Right cardiac atrium (tissue), 5 donors: Measurements from ENCODE around the gene MPRIP. TPM values are rescaled to one million over a fixed set of nuclear protein-coding genes. Genes with fewer than 3 reads are reported as not detected.
"Not testable (repeated sequence)": the region's sequence is repeated elsewhere in the genome, so short reads cannot be mapped to it uniquely, and the experiment has no call there.

Experiments used
- ATAC-seq, 2 donors: fragments of 200-7000 bp; cut with Tn5 transposase; one replicate each; pipeline versions ENCODE4 v1.8.0 to v1.9.1; 2020; ENCODE audit warnings: moderate library complexity in 2 of 2, mild to moderate bottlenecking in 1 of 2
- DNase-seq, 3 donors: peaks; one replicate each; pipeline ENCODE4 v3.0.0-alpha.2; 2020
- H3K27ac ChIP-seq: one replicate; pipeline ENCODE4 v1.5.1; 2013; ENCODE audit warnings: mild to moderate bottlenecking, low read length, control low read depth, moderate library complexity
- H3K27me3 ChIP-seq: one replicate; pipeline ENCODE4 v1.6.1; 2013; ENCODE audit not compliant: control insufficient read depth, insufficient read depth
- H3K4me1 ChIP-seq: one replicate; pipeline ENCODE4 v1.6.1; 2013; ENCODE audit warnings: low read length; ENCODE audit not compliant: control insufficient read depth, insufficient read depth
- H3K4me3 ChIP-seq: one replicate; pipeline ENCODE4 v1.5.1; 2013; ENCODE audit warnings: low read length, control low read depth
- H3K9me3 ChIP-seq: one replicate; pipeline ENCODE4 v1.6.1; 2013; ENCODE audit warnings: low read length; ENCODE audit not compliant: control insufficient read depth
- WGBS: extraction: QIAGEN DNeasy Blood & Tissue Kit; methylation state at CpG from one replicate; pipeline ENCODE4 v1.1.7; 2013; 5-methylcytosine and 5-hydroxymethylcytosine counted together
- intact Hi-C, 4 donors: fragments of 100-400 bp; cut with DNase I; formaldehyde crosslinking; loops; one replicate each; pipeline versions ENCODE4 v1.11.0 to v1.14.0; 2022 to 2023
- polyA plus RNA-seq: library from polyadenylated mRNA; stranded (reverse); fragments of 200-250 nt; gene quantifications from one replicate; pipeline ENCODE4 v1.2.3, GENCODE V29; 2013
- total RNA-seq, 4 donors: library from RNA; stranded (reverse); fragmentation: NEBNext Ultra II Directional; extraction: Animal tissue kit (Norgen Biotek cat#: 25700); gene quantifications; one replicate each; pipeline ENCODE4 v1.2.1, GENCODE V29; 2021
- donor health status: healthy with polysubstance abuse.
- donor health status: DM: no; HTN: yes; CAD: no.
- donor health status: DM: no; HTN: no; CAD: no.
- donor health status: DM: no; HTN: yes; CAD: no; lungs with severe emphysema.
- donor health status: DM: yes; HTN: yes; CAD: no.

Gene MPRIP
- total and polyA plus RNA-seq, 5 donors: 228 to 331 (median 312) TPM

DNA sequence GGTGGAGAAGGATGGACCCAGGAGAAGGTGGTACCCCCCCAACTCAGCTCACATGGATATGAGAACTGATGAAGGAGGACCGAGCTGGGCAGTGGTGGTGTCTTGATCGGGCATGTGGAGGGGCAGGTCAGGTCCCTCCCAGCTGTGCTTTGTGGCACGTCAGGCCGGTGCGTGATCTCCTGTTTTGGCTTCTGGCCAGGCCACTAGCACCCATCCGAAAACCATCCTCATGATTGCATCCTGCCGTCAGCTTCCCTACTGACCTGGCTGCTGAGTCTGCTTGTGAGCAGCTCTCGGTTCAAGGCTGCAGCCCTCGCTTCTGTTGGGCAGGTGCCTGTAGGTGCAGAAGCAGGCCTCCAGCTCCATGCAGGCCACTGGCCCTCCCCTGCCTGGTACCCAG, 110.8 kb downstream of the MPRIP start:
- Histone ChIP-seq H3K27ac (no peak overlapping the region), H3K4me1 (peaks cover 17% of the 10 kb centered on the region), H3K4me3 (no peak overlapping the region), H3K9me3 (no peaks in the 10 kb centered on the region), H3K27me3 (no peaks in the 10 kb centered on the region)
- WGBS: 80% methylated on average over 9 of the region's 9 CpGs
- DNase-seq (peak in 1 of 3 donors; percentile 42), ATAC-seq (no peak)
- intact Hi-C loops: no loop called here

DNA sequence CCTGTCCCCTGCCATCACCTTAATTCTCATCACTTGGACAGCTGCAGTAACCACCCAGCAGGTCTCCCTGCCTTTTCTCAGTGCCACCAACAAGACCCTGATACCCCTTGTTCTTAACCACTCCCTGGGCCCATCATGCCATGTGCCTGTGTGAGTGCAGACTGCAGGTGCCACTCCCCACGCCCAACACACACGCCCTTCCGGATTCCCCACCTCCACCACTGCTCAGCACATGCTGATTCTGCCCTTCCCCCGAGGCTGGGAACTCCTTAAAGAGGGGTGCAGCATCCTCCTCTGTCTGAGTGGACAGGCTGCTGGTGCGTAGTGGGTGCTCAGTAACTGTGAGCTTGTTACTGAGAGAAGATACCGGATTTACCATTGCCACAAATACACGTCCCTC, 111.5 kb downstream of the MPRIP start:
- intact Hi-C loops: no loop called here
- H3K27ac ChIP-seq: no peak overlapping the region
- peaks cover 17% of the 10 kb centered on the region for H3K4me1 ChIP-seq
- DNase-seq (peak in 1 of 3 donors; percentile 43), ATAC-seq (no peak)
- no peak overlapping the region for H3K4me3 ChIP-seq
- H3K9me3 ChIP-seq: no peaks in the 10 kb centered on the region
- no peaks in the 10 kb centered on the region for H3K27me3 ChIP-seq
- WGBS: 81% methylated on average over 7 of the region's 7 CpGs

DNA sequence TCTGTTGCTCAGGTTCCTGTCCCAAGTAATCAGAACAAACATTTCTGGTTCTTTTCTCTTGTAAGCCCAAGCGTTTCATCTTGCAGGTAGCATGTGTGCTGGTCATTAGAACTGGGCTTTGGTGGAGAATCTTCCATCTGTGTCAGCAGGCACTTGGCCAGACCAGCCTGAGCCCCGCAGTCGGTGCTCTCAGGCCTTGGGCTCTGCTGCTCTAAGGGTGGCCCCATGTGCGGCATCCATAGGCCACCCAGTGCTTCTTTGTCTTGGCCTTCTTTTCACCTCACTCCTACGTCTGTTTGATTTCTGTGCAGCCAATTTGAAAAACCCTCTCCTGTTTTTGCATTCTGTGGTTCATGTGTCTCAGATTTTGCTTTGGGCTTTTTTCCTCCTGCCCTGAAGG, 112.3 kb downstream of the MPRIP start:
- 88% methylated on average over 5 of the region's 5 CpGs for WGBS
- peaks cover 17% of the 10 kb centered on the region for H3K4me1 ChIP-seq
- no peak overlapping the region for H3K27ac ChIP-seq
- no peaks in the 10 kb centered on the region for H3K27me3 ChIP-seq
- no peaks in the 10 kb centered on the region for H3K9me3 ChIP-seq
- DNase-seq: peak in 1 of 3 donors; percentile 14
- no peak for ATAC-seq
- intact Hi-C loops: no loop called here
- H3K4me3 ChIP-seq: no peak overlapping the region

DNA sequence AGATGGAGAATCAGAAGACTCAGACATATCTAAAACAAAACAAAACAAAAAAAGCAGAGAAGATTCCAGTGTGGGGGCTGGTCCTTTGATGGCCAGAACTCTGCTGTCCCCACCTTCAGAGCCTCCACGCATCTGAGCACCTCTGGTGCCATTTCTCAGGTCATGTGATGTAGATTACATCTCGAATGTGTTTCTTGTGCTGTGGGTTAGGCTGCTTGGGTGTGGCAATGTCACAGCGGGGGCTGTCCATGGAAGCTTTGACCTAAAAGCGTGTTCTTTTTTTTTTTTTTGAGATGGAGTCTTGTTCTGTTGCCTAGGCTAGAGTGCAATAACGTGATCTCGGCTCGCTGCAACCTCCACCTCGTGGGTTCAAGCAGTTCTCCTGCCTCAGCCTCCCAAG, 112.7 kb downstream of the MPRIP start:
- DNase-seq: peak in 1 of 3 donors; percentile 13
- 88% methylated on average over 8 of the region's 8 CpGs for WGBS
- intact Hi-C loops: no loop called here
- no peaks in the 10 kb centered on the region for H3K27me3 ChIP-seq
- H3K27ac ChIP-seq: no peak overlapping the region
- ATAC-seq: no peak
- H3K4me3 ChIP-seq: no peak overlapping the region
- H3K9me3 ChIP-seq: no peaks in the 10 kb centered on the region
- peaks cover 17% of the 10 kb centered on the region for H3K4me1 ChIP-seq

DNA sequence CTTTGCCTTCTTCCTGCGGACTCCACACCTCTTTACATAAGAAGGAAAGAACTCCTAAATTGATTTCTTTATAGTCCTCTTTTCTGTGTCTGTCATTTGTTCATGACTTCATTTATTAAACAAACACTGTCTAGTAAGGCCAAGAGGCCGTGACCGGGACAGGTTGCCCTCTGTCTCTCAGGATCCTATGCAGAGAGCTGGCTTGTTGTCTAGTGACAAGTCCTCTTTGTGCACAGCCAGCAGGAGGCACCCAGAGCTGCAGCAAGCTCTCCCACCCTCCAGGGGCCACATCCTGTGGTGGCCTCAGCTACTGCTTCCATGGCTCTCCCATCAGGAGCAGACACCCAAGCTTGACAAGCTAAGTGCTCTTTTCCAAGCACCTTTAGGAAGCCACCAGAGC, 113.3 kb downstream of the MPRIP start:
- intact Hi-C loops: no loop called here
- WGBS: 95% methylated on average over 3 of the region's 3 CpGs
- H3K4me3 ChIP-seq: no peak overlapping the region
- H3K9me3 ChIP-seq: no peaks in the 10 kb centered on the region
- H3K27me3 ChIP-seq: no peaks in the 10 kb centered on the region
- no peak overlapping the region for H3K27ac ChIP-seq
- peaks cover 17% of the 10 kb centered on the region for H3K4me1 ChIP-seq
- no peak for DNase-seq
- ATAC-seq: no peak

DNA sequence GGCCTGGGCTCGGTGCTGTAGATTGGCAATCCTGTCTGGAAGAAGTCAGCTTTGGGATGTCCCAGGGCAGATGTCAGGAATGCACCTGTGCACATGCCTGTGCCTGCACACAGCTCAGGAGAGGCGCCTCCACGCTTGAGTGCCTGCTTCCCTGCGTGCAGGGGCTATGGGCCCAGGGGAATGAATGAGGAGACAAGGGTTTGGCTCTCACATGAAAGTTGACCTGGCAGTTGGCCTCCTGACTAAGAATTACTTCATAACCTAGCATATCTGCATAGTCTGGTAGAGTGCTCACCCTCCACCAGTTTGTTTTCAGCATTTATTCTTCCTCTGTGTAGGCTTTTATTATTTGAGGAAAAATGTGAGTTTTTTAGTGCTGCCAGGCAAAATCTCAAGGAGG, 113.8 kb downstream of the MPRIP start:
- no peak overlapping the region for H3K4me3 ChIP-seq
- peaks cover 16% of the 10 kb centered on the region for H3K4me1 ChIP-seq
- WGBS: 65% methylated on average over 4 of the region's 4 CpGs
- ATAC-seq (no peak), DNase-seq (peak in 1 of 3 donors; percentile 13)
- no peak overlapping the region for H3K27ac ChIP-seq
- H3K9me3 ChIP-seq: no peaks in the 10 kb centered on the region
- intact Hi-C loops: no loop called here
- H3K27me3 ChIP-seq: no peaks in the 10 kb centered on the region

DNA sequence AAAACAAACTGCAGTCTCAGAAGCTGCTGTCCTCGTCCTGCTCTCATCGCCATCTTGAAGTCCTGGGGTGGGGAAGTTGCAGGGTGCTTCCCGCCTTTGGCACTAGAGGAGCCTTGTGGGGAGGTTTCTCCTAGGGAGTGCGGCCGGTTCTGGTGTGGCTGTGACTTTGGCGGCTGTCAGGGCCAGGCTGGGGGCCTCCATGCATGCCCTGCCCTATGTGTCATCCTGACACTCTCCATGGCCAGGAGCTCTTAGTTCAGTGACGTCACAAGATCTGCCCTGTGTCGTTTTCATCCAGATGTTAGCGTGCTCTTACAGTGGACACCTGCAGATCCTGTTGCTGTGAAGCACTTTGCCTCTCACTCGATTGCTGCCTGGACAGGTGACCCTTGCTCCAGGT, 114.3 kb downstream of the MPRIP start:
- no peak overlapping the region for H3K27ac ChIP-seq
- H3K4me1 ChIP-seq: peaks cover 12% of the 10 kb centered on the region
- ATAC-seq: no peak
- H3K4me3 ChIP-seq: no peak overlapping the region
- peak in 1 of 3 donors; percentile 40 for DNase-seq
- WGBS: 71% methylated on average over 10 of the region's 10 CpGs
- no peaks in the 10 kb centered on the region for H3K9me3 ChIP-seq
- intact Hi-C loops: no loop called here
- H3K27me3 ChIP-seq: no peaks in the 10 kb centered on the region

DNA sequence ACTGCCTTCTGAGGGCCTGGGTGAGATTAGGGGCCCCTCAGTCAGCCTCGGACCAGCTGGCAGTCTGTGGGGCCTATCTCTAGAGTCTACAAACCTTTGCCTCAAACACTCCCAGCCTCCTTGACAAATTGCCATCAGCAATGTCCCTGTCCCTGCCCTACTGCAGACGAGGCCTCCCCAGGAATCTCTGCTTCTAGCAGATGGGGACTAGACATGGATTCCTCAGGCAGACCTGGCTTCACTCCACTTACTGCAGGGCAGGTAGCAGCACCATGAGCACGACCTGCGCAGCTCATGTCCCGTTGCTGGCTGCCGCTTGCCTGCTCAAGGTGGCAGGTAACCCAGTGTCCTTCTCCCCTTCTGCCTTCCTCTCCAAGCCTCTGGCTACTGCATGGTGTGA, 114.8 kb downstream of the MPRIP start:
- Histone ChIP-seq H3K27ac (no peak overlapping the region), H3K9me3 (no peaks in the 10 kb centered on the region), H3K4me3 (no peak overlapping the region), H3K27me3 (no peaks in the 10 kb centered on the region), H3K4me1 (peaks cover 9% of the 10 kb centered on the region)
- 86% methylated on average over 6 of the region's 6 CpGs for WGBS
- ATAC-seq: no peak
- DNase-seq: peak in 1 of 3 donors; percentile 16
- intact Hi-C loops: no loop called here

DNA sequence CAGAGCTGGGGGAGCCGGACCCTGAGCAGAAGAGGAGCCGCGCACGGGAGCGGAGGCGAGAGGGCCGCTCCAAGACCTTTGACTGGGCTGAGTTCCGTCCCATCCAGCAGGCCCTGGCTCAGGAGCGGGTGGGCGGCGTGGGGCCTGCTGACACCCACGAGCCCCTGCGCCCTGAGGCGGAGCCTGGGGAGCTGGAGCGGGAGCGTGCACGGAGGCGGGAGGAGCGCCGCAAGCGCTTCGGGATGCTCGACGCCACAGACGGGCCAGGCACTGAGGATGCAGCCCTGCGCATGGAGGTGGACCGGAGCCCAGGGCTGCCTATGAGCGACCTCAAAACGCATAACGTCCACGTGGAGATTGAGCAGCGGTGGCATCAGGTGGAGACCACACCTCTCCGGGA, 116.2 kb downstream of the MPRIP start:
- H3K27ac ChIP-seq, intact Hi-C loops, ATAC-seq, H3K9me3 ChIP-seq, H3K27me3 ChIP-seq, H3K4me3 ChIP-seq, H3K4me1 ChIP-seq: not testable (repeated sequence)
- 96% methylated on average over 33 of the region's 33 CpGs for WGBS
- DNase-seq: peak in 1 of 3 donors; percentile 36

DNA sequence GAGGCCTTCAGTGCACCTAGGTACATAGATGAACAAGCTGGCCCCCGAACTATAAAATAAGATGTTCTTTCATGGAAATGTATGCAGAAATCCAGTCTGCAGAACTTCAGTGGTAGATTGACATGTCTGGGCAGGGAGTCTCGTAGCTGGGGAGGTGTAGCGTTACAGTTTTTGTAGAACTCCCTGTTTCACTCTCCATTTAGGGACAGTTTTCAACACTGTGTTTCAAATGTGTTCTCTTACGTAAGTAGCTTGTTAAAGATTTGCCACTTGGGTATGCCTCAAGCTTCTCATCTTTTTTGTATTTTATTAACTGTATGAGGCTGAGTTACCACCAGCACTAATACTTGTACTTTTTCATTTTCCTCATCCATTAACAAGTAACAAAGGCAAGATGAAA, 117.3 kb downstream of the MPRIP start:
- ATAC-seq: no peak
- no peaks in the 10 kb centered on the region for H3K4me1 ChIP-seq
- intact Hi-C loops: no loop called here
- no peaks in the 10 kb centered on the region for H3K9me3 ChIP-seq
- WGBS: 94% methylated on average over 4 of the region's 4 CpGs
- no peak overlapping the region for H3K27ac ChIP-seq
- no peak overlapping the region for H3K4me3 ChIP-seq
- peak in 1 of 3 donors; percentile 1 for DNase-seq
- no peaks in the 10 kb centered on the region for H3K27me3 ChIP-seq

DNA sequence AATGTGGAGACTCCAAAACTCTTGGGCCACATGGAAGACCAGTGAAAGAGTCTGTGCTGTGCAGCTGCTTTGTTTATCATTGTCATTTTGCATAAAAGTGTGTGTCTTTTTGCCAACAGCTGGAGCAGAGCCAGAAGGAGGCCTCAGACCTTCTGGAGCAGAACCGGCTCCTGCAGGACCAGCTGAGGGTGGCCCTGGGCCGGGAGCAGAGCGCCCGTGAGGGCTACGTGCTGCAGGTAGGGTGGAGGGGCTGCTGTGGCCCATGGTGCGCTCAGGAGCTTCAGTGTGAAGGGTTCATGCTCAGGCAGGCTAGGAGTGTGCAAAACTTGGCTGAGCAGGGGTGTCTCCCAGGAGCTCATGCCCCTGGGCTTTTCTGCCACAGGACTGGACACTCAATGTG, 118.9 kb downstream of the MPRIP start:
- Histone ChIP-seq H3K9me3 (no peaks in the 10 kb centered on the region), H3K27me3 (no peaks in the 10 kb centered on the region), H3K27ac (no peak overlapping the region), H3K4me3 (no peak overlapping the region), H3K4me1 (no peaks in the 10 kb centered on the region)
- WGBS: 89% methylated on average over 6 of the region's 6 CpGs
- ATAC-seq: no peak
- intact Hi-C loops: no loop called here
- peak in 1 of 3 donors; percentile 44 for DNase-seq

DNA sequence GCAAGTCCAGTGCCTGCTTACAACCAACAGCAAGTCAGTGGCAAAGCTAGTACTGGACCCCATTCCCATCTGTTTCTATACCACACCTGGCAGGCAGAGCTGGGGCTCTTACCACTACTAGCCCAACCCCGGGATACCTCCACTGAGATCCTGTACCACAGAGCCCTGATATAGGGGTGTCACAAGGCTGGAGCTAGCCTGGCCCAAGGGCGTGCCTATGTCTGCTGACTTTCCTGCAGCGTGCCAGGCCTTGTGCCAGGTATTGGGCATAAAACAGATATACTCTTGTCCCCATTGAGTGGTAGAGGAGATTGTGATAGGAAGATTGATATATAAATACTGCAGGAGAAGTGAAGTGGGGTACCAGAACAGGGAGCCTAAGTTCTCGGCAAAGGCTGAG, 119.5 kb downstream of the MPRIP start:
- intact Hi-C loops: no loop called here
- Histone ChIP-seq H3K4me1 (no peaks in the 10 kb centered on the region), H3K9me3 (no peaks in the 10 kb centered on the region), H3K27ac (no peak overlapping the region), H3K27me3 (no peaks in the 10 kb centered on the region), H3K4me3 (no peak overlapping the region)
- ATAC-seq: no peak
- 88% methylated on average over 4 of the region's 4 CpGs for WGBS
- DNase-seq: peak in 2 of 3 donors; percentile 7 to 36
